ENCODE data around the gene ACVR1B. TPM values are rescaled to one million over a fixed set of nuclear protein-coding genes. Genes with fewer than 3 reads are reported as not detected.
A peak's percentile ranks its signal among the peaks of the same experiment; 100 is the strongest.

ACVR1B gene
- total RNA-seq, 1 donor, result 17.1 TPM

DNA sequence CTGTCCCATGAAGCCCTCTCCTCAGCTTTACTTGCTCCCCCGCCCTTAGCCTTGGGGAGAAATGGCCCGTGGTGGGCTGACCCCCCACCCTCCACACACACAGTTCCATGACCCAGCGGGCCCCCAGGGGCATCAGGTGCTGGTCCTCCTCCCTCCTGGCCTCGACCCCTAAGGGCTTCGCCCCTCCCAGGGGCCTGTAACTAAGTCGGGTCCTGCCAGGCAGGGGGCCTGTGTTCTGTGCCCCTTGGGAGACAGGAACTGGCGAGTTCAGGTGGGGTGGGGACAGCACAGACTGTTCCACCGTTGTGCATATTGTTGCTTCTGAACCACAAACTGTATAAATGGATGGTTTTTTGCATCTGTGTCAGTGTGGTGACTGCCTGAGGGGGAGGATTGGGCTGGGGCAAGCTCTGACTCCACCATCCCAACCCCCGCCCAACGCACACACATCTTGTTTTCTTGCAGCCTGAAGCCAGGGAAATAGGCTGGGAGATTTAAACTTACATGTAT, 64.1 kb downstream of the ACVR1B start:
- TF ChIP-seq, protein P1, sequence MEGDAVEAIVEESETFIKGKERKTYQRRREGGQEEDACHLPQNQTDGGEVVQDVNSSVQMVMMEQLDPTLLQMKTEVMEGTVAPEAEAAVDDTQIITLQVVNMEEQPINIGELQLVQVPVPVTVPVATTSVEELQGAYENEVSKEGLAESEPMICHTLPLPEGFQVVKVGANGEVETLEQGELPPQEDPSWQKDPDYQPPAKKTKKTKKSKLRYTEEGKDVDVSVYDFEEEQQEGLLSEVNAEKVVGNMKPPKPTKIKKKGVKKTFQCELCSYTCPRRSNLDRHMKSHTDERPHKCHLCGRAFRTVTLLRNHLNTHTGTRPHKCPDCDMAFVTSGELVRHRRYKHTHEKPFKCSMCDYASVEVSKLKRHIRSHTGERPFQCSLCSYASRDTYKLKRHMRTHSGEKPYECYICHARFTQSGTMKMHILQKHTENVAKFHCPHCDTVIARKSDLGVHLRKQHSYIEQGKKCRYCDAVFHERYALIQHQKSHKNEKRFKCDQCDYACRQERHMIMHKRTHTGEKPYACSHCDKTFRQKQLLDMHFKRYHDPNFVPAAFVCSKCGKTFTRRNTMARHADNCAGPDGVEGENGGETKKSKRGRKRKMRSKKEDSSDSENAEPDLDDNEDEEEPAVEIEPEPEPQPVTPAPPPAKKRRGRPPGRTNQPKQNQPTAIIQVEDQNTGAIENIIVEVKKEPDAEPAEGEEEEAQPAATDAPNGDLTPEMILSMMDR (IDR thresholded peaks at IDR 0.05; ENCODE audit: insufficient read depth, low read length), result no peak
- no peak for DNase-seq (ENCODE audit: low read depth)

DNA sequence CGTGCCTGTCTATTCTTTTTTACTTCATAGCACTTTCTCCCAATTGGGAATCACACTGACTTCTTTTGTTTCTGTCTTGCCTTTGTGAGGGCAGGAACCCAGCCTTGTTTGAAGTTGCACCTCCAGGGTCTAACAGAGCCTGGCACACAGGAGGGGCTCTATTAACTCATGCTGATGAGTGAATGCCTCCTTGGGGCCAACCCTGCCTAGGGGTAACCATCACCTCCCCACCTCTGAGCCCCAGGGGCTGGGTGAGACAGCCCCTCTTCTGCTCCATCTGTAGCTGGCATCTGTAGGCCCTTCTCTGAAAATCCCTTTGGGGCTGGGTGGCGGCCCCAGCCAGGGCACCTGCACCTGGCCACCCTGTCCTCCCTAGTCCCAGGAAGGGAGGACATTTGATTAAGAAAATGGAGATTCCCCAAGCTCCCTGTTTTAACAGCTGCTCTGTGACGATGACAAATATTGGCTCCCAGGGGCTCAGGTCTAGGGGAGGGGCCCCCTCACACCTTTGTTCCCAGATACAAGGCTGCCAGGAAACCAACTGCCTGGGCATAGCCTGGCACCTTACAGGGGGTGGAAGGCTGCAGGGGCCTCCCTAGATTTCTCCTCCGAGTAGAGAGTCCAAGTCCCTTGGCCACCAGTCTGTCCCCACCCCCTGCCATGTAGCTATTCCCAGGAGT, 67.1 kb downstream of the ACVR1B start:
- DNase-seq (ENCODE audit: low read depth), result no peak
- H3K4me3 ChIP-seq (ENCODE audit: low read depth, low read length), result no peak overlapping the region
- TF ChIP-seq, protein P1 (IDR thresholded peaks at IDR 0.05; ENCODE audit: insufficient read depth, low read length), result no peak

More for the DNA sequence above, 64.1 kb downstream of the ACVR1B start:
- no peak overlapping the region for H3K4me3 ChIP-seq (ENCODE audit: low read depth, low read length)

DNA sequence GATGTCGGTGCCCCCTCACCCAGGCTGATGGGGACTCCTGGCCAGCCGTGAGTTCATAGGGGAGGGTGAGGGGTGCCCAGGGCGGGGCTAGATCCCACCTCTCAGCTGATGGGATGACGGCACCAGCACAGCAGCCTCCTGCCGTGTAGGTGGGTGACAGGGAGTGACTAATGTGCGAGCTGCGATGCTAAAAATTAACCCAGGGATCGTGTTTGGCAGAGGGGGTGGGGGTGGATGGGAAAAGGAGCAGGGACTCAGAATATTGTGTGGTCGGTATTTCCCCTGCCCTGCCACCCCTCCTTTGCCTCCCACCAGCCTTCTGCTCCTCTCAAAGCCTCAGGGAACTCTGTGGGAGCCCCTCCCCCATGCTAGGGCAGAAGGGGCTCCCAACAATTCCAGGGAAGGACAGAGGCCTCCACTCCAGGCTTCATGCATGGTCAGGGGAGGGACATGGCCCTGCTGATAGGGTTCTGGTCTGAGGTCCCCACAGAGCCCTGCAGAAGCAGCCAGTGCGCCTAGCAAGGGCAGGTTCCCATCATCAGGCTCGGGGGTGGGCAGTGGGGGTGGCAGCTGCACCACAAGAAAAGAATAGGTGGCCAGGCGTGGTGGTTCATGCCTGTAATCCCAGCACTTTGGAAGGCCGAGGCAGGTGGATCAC, 67.7 kb downstream of the ACVR1B start:
- TF ChIP-seq, protein P1 (IDR thresholded peaks at IDR 0.05; ENCODE audit: insufficient read depth, low read length), result no peak
- no peak for DNase-seq (ENCODE audit: low read depth)
- H3K4me3 ChIP-seq (ENCODE audit: low read depth, low read length), result no peak overlapping the region

DNA sequence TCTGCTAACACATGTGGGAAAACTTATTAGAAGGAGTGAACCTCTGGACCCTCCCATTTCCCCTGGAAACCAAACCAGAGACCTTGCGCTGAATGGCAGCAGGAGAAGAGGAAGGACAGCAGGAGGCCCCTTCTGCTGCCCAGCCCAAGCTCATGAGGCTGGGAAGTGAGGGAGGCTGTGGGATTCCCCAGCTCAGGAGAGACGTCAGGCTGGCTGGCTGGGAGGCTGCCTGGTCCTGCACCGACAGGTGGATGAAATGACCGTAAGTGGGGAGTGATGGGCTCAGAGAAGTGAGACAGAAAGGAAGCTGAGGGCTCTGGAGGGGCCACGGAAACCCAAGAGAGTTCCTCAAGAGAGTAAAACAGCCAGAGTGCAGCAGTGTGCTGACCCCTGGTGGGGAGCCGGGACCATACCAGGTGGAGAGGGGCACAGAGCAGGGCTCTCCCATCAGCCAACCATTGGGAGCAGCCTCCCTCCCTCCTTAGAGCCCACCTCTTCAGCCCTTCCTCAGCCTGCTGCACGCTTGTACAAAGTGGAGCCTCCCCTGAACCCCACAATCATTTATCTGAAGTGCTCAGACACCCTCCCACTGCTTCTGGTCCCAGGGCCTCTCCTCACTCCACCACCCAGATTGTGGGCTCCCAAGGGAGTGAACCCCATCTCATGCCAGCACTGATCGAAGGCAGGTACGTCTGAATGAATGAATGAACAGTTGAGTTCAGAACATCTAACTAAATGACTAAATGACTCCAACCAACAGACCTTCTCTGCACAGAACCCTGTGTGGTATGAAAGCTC, 69.2 kb downstream of the ACVR1B start:
- peak; percentile 61 for DNase-seq (ENCODE audit: low read depth)
- TF ChIP-seq, protein P1 (IDR thresholded peaks at IDR 0.05; ENCODE audit: insufficient read depth, low read length), result peak; percentile 83
- no peak overlapping the region for H3K4me3 ChIP-seq (ENCODE audit: low read depth, low read length)

DNA sequence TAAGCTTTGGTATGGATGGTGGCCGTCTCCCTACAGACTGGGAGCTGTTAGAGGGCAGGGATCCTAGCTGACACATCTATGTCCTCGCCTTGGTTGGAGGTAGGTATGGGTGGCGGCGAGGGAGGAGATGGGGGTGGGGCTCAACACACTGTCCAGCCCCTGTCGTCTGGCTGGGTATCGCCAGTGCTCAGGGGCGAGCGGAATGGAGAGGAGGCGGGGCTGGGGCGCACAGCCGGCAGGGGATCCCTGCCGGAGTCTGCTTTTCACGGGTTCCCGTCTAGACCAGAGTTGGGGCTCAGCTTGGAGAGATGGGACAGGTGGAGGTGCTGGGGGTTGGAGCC, 71.3 kb downstream of the ACVR1B start:
- TF ChIP-seq, protein P1 (IDR thresholded peaks at IDR 0.05; ENCODE audit: insufficient read depth, low read length), result no peak
- no peak overlapping the region for H3K4me3 ChIP-seq (ENCODE audit: low read depth, low read length)
- no peak for DNase-seq (ENCODE audit: low read depth)

DNA sequence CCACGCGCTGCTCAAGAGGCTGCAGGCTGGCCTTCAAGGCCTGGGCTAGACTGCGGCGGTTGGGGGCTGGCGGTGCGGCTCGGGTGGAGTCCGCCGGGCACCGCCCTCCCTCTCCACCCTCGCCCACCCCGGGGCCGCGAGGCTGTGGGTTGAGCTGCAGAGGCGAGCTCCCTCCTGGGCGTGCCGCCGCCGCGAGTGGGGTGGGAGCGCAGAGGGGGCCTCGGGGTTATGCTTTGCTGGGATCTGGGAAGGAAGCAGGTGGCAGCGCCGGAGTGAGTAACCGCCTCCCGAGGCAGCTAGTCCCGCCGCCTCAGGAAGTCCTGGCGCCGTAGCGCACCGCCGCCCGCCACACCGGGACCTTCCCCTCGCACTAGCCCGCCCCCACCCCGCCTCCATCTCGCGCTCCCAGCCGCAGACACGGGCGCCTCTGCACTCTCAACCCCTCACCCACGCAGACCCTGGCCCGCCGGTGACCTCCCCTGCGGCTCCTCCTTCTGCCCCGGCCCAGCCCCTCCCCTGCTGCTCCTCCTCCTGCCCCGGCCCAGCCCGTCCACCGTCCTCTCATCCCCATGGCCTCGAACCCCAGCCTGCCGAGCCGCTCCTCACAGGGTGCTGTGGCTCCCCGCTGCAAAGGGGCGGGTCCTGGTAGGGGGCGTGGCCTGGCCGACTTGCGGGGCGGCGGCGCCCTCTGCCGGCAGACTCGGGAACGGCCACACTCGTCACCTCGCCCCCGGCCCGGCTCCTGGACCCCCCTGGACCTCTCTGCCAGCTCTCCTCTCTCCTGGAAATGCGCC, 71.9 kb downstream of the ACVR1B start:
- TF ChIP-seq, protein P1 (IDR thresholded peaks at IDR 0.05; ENCODE audit: insufficient read depth, low read length), result peak; percentile 82
- peak; percentile 61 for DNase-seq (ENCODE audit: low read depth)
- peak overlapping the region; percentile 64 for H3K4me3 ChIP-seq (ENCODE audit: low read depth, low read length)

Measured in fibroblast of the aortic adventitia (primary cell).